NCI-H1694 (cell line): Measurements from ENCODE around the gene CCDC86.

Experiments
- DNase-seq: peaks from one replicate; lab custom pipeline; 2025; lab: John Stamatoyannopoulos, UW

The CCDC86 gene

GRCh38 chr11:60868682-60869450 lies 27.0 kb downstream of the CCDC86 start:
- DNase-seq = no peak

DNA sequence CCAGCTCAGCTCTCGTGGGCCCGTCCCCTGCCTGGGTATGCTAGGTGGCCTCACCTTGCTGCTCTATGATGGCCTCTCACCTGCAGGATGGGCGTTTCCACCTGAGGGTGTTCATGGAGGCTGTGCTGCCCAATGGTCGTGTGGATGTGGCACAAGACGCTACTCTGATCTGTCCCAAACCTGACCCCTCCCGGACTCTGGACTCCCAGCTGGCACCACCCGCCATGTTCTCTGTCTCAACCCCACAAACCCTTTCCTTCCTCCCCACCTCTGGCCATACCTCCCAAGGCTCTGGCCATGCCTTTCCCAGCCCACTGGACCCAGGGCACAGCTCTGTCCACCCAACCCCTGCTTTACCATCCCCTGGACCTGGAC lies 27.5 kb downstream of the CCDC86 start:
- DNase-seq = no peak

GRCh38 chr11:60870276-60870675 lies 28.4 kb downstream of the CCDC86 start:
- peak; percentile 9 for DNase-seq

DNA sequence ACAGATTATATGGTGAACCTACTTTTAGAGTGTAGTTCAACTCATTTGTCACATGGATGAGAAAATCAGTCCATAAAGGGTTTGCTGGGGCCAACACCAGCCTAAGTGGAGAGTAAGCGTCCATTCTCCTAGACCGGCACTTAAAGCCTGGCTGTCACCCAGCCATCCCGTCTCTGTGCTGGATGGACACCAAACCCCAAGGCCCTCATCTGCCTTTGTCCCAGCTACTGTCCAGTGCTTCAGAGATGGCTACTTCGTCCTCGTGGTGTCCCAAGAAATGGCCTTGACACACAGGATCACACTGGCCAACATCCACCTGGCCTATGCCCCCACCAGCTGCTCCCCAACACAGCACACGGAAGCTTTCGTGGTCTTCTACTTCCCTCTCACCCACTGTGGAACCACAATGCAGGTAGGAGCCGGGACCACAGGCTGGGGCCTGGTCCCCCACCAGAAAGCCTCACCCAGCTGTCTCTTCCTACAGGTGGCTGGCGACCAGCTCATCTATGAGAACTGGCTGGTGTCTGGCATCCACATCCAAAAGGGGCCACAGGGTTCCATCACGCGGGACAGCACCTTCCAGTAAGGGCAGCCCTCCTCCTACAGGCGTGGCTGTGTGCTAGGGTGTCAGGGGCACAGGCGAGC lies 28.9 kb downstream of the CCDC86 start:
- DNase-seq = no peak

DNA sequence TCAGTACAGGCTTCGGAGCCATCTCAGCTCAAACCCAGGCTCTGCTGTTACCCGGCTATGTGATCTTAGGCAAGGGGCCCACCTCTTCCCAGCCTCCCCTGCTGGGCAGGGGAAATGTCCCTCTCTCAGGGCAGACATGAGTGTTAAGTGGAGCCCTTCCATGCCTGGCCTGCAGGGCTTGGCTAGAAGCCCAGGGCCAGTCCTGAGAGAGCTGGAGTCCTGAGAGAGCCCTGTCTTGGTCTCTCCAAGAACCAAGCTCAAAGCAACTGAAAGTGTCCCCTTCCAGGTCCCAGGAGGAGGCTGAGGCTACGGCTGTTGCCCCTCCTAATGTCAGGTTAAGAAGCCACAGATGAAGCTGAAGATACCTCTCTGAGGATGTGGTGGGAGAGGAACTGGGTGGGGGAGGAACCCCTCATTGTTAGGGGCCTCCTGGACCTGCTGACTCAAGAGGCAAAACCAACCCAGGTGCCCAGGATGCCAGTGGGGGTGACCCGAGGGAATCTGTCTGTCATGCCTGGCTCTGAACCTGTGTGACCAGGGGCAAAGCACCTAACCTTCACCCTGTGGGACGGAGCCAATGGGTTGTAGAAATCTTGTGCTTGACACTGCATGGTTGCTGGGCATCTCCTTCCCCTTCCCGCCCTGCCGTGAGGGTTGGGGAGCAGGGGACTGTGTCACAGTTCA lies 29.6 kb downstream of the CCDC86 start:
- DNase-seq = no peak

DNA sequence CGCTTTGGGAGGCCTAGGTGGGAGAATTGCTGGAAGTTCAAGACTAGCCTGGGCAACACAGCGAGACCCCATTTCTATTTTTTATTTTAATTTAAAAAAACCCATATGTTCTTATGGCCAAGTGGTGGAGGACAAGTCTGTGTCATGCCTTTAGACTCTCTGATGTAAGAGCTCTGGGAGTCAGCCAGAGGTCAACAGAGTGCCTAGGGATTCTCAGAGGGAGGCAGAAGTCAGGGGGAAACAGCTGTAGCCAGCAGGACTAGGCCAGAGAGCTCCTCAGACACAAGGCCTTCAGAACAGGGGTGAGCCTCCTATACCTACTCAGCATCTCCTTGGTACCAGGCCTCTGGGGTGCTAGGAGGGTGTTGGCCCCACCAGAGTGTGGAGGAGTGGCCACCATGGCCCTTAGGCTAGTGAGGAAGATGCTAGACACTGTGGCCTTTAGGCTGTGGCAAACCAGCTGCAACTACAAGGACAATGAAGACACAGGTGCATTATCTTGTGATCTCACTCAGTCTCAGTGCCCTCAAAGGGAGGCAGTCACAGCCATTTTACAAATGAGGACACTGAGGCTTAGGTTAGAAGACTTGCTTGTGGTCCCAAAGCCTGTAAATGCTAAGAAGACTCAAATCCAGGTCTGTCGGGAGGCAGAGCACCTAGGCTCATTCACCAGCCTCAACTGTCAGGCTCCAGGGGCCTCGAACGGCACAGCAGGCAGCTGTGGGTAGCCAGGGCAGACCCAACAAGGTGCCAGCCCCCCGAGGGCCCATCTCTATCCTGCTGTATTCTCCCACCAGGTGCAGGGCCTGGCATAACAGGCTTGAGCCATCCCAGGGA lies 30.4 kb downstream of the CCDC86 start:
- no peak for DNase-seq

DNA sequence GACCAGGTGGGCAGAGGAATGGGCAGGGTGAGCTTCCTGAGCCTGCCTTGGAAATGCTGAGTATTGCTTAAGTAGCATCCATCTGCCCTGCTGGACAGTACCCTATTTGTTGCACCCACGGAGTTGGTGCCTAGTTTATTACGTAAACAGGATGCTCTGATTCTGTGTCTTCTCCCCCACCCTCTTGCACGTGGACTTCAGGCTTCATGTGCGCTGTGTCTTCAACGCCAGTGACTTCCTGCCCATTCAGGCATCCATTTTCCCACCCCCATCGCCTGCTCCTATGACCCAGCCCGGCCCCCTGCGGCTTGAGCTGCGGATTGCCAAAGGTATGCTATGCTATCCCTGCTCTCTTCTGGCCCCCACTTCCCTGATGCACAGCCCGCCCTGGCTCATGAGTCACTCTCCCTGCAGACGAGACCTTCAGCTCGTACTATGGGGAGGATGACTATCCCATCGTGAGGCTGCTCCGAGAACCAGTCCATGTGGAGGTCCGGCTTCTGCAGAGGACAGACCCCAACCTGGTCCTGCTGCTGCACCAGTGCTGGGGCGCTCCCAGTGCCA lies 31.1 kb downstream of the CCDC86 start:
- DNase-seq = no peak

DNA sequence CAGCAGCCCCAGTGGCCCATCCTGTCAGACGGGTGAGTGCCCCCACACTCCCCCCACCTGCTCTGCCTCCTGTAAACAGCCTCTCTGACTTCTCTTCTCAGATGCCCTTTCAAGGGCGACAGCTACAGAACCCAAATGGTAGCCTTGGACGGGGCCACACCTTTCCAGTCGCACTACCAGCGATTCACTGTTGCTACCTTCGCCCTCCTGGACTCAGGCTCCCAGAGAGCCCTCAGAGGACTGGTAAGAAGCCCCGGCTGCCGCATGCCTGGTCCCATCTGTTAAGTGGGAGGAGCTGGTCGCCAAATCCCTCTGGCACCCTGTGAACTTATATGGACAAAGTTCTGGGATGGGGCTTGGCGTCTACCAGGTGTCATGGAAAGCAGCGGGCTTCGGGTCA lies 31.6 kb downstream of the CCDC86 start:
- DNase-seq = no peak

DNA sequence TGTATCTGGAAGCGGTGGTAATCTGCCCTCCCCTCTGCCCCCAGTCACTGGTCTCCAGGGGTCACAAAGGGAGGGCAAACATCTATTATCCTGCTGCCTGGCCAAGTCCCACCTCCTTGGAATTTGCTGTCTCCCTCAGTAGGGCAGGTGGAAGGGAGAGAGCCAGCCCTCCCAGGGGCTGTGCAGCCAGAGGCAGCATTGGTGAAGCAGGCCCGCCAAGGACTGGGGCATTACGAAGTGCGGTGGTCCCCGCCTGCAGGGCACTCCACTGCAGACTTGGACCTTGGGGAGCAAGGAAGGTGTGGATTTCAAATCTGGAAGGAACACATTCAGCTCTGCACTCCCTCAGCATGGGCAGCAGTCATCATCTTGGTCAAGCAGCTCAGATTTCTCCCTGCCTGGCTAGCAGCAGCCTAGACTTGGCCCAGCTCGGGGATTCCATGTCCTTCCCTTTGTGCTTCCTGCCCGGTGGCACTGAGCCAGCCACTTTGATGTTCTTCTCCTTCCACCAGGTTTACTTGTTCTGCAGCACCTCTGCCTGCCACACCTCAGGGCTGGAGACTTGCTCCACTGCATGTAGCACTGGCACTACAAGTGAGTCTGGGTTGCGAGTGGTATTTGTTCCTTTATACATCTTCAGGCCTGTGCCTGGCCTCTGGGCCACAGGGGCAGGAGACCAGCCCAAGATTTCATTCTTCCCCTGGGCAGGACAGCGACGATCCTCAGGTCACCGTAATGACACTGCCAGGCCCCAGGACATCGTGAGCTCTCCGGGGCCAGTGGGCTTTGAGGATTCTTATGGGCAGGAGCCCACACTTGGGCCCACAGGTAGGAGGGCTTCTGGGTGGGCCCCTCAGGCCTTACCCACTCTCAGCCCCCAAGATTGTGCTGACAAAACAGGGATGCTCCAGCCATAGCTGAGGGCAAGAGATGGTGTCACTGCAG lies 32.8 kb downstream of the CCDC86 start:
- no peak for DNase-seq

DNA sequence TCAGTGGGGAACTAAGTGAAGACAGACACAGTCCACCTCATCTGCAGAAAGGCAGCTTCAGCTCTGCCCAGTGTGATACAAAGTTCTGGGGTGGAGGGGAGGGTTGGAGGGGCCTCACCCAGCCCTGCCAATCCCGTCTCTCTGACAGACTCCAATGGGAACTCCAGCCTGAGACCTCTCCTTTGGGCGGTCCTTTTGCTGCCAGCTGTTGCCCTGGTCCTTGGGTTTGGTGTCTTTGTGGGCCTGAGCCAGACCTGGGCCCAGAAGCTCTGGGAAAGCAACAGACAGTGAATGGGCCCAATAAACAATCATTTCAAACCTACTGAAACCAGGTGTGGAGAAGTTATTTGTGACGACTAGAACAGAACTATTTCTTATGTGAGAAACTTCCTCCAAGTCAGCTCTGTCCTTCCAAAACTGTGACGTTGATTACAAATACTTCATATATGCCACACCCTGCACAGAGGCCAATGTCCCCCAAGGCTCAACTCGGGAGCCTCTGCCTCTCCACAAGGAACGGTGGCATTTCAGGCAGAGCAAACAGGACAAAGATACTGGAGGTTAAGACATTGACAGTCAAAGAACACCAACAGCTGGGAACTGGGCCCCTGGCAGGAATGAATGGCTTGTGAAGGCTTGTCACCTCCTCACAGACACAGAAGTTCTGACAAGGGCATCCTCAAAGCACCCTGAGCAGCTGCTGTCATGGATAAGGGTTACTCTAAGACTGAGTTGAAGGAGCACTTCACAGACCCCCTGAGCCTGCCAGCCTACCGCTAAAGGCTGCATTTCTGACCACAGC lies 33.7 kb downstream of the CCDC86 start:
- no peak for DNase-seq

DNA sequence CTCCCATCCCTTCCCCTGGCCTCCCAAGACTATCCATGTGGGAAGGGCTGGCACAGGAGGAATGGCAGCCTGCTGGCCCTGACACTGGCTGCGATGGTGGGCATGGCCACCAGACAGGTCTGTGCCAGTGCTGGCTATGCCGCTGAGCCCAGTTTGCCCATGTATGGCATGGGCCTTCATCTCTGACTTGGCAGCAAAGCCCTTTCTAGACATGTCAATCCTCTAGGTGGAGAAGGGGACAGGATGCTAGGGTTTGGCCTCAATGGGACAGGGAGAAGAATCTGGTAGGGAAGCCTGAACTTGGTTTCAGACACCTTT lies 34.2 kb downstream of the CCDC86 start:
- DNase-seq = no peak

GRCh38 chr11:60878245-60879101 lies 36.6 kb downstream of the CCDC86 start:
- DNase-seq = no peak

DNA sequence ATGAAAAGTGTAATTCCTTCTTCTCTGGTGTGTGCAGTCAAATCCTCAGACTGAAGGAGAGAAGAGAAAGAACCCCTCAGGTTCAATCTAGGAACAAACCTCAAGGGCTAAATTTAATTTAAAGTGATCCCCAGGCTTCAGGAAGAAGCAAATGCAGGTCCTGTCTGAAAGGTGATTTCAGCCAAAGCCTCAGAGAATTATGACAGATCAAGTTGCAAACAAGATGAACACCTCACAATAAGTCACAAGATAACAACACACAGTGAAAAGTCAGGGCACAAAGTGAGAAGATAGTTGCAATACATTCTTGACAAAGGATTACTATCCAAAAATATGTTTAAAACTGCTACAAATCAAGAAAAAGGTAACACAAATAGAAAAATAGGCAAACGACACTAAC lies 37.2 kb downstream of the CCDC86 start:
- DNase-seq = no peak

GRCh38 chr11:60879971-60880588 lies 38.2 kb downstream of the CCDC86 start:
- no peak for DNase-seq

GRCh38 chr11:60880643-60881282 lies 38.9 kb downstream of the CCDC86 start:
- DNase-seq = no peak

DNA sequence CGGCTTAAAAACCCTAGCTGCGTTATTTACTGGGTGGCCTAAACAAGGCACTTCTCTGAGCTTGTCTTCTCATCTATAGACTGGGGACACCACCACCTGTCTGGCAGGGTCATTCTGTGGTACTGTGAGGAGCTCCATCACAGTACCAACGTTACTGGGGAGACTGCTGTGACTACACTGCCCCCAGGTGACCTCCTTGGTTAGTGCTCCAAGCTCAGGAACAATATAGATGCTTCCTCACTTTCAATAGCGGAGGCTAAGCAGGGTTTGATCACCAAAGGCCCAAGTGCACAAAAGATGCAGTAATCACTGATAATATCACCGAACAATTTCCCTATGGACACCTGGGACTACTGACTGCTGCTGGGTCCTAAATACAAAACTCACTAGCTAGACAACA lies 45.6 kb downstream of the CCDC86 start:
- peak; percentile 84 for DNase-seq

GRCh38 chr11:60889869-60890311 lies 48.0 kb downstream of the CCDC86 start:
- no peak for DNase-seq

GRCh38 chr11:60890696-60891095 lies 48.8 kb downstream of the CCDC86 start:
- DNase-seq = no peak
